Activated effector memory CD4-positive, alpha-beta T cell treated with anti-CD3 and anti-CD28 coated beads, Interleukin-2, amount 50 U/mL, for 16 hours (primary cell): ENCODE results near the gene FBXL16.

ENCODE experiments used
- DNase-seq: peaks from one replicate; pipeline ENCODE4 v3.0.0-alpha.2; 2020

Gene FBXL16

GRCh38 chr16:721765-722540 is 16.4 kb upstream of the FBXL16 start:
- no peak for DNase-seq

GRCh38 chr16:720990-721764 is 15.6 kb upstream of the FBXL16 start, which contains the start of gene ANTKMT:
ANTKMT (plus strand) TSS chr16:721146; CDS start chr16:721275, 129 bp downstream.
- DNase-seq: peak; percentile 90

- peak; percentile 70 for DNase-seq
Observed at GRCh38 chr16:720447-720989, 14.9 kb upstream of the FBXL16 start.

GRCh38 chr16:719815-720446 is 14.3 kb upstream of the FBXL16 start:
- no peak for DNase-seq

- DNase-seq: no peak
Observed at GRCh38 chr16:718922-719321, 13.3 kb upstream of the FBXL16 start.

DNA sequence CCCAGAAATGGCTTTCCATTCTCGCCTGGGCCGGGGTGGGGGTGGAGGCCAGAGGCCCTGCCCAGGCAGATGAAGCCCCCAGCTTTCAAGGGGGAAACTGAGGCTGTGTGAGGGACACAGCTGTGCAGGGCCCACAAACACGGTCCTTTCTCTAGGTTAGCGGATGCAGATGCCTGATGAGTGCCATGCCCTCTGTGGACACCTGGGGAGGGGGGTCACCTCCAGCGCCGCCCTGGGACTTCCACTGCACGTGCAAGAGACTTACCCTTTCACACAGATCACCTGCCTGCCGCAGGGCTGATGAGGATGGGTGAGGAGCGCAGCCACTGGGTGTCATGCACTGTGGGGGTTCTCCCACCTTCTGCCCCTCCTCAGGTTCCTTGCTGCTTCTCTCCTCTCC is 12.8 kb upstream of the FBXL16 start:
- DNase-seq: no peak

- no peak for DNase-seq
Observed at GRCh38 chr16:717450-718245, 12.0 kb upstream of the FBXL16 start.

- DNase-seq: no peak
Observed at GRCh38 chr16:716768-717325, 11.2 kb upstream of the FBXL16 start.

DNA sequence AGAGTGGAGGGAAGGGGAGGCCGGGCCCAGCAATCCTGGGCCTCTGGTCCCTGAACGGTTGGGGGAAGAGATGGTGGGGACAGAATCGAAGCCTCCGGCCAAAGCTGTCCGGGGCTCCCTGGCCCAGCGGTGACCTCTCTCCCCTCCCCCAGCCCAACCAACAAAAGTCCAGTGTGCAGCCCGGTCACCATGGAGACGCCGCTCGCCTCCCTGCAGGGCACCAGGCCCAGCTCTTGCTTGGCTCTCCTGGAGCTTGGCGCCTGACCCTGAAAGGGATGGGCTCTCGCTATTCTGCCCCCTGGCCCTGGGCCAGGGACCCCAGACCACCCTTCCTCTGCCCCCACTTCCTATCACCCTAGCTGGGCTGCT is 10.6 kb upstream of the FBXL16 start:
- no peak for DNase-seq

- peak; percentile 68 for DNase-seq
Observed at GRCh38 chr16:715477-716199, 10.0 kb upstream of the FBXL16 start.

DNA sequence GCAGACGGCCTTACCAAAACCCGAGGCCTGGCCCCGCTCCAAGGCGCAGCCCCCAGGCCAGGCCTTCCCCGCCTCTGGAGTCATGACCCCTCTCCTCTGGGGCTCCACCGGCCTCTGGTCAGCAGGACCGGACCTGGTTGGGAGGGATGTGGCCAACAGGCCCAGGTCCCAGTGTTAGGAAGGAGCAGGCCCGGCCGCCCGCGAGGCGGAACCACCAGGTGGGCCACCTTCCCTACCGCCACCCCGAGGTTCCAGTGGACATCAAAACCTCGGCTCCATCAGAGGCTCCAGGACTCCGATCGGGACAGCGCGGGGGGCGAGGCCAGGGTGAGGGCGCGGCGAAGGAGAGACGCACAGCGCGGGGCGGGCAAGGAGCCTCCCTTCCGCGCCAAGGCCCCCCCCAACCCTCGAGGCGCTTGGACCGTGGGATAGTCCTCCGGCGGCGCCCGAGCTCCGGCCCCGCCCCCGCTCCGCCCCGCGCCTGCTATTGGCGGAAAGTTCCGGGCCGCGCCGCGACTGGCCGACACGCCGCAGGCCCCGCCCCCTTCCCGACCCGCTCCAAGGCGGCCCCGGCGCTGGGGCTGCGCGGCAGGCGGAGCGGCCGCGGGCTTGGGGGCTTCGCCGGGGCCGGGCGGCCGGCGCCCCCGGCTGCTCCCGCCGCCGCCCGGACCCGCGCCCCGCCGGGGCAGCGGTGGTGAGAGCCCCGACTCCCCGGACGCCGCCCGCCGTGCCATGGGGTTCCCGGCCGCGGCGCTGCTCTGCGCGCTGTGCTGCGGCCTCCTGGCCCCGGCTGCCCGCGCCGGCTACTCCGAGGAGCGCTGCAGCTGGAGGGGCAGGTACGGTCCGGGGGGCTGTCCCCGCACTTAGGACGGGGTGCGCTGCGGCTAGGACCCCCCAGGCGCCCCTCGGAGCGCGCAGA is 9.2 kb upstream of the FBXL16 start, which contains the start of gene METRN:
Gene METRN, plus strand, starts transcription at position 561 of the 919 bp plus-strand sequence. Its CDS starts 172 bp downstream, at position 733.
- peak; percentile 96 for DNase-seq

DNA sequence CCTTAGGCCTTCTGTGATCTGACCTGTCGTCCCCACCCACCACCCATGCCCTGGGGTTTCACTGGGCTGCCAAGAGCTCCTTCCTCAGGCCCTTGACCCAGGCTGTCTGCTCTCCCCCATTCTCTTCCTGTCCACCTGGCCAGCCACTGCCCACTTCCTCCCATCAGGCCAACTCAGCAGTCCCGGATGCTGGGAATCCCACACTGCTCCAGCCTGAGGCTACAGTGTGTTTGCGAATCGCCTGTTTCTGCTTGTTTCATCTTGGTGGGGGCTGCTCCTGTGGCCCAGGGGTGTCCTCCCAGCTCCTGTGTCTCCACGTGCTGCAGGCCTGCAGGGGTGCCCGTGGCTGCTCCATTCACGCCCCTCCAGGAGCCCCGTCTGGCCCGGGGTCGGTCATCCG is 8.5 kb upstream of the FBXL16 start:
- DNase-seq: no peak

DNA sequence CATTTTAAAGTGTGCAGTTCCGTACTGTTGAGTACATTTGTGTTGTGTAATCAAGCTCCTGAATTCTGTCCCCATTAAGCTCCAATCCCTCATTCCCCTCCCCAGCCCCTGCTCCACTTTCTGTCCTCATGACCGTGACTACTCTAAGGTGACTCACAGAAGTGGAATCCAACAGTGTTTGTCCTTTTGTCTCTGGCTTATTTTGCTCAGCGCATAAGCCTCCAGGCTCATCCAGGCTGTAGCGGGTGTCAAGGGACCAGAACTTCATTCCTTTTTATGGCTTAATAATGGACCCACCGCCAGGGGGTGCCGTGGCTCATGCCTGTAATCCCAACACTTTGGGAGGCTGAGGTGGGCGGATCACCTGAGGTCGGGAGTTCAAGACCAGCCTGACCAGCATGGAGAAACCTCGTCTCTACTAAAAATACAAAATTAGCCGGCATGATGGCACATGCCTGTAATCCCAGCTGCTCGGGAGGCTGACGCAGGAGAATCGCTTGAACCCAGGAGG is 7.2 kb upstream of the FBXL16 start:
- DNase-seq: peak; percentile 81

- peak; percentile 92 for DNase-seq
Observed at GRCh38 chr16:711548-712320, 6.1 kb upstream of the FBXL16 start.

GRCh38 chr16:711084-711483 is 5.5 kb upstream of the FBXL16 start:
- no peak for DNase-seq

GRCh38 chr16:710500-711075 is 5.0 kb upstream of the FBXL16 start:
- no peak for DNase-seq

DNA sequence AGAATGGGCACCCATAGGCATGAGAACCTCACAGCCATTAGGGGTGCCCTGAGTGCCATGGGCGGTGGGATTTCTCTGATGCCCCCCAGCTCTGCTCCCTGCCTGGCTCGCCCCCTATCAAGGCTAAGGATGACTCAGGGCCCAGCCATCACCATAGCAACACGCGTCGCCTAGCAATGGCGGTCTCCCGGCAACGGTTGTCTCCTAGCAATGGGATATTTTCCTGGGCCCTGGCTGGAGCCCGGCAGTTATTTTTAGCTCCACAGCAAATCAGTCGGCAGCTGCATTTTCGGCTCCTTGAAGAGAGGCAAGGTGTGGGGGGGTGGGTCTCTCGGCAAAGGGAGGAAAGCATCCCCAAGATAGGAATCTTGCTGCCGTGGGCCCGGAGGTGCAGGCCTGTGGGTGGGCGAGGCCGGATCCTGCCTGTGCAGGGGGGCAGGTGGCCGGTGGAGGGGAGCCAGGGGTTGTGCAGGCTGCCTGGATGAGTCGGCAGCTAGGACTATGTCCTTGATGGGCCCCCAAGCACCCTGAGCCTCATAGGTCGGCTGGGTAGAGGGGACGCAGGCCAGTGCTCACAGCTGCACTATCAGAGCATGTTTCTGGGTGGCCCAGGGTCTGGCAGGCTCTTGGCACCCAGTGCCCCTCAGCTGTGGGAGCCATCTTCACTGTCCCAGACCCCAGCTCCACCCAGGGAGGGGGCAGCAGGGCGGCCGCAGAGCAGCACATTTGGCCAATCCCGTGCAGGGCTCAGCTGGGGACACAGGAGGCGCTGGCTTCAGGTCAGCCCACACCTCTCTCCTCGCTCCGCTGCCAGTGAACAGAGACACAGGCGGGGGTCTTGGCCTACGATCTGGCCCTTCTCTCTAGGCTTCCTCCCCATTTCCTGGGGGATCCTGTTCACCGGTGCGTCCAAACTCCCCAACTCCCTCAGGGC is 4.2 kb upstream of the FBXL16 start:
- DNase-seq: no peak

DNA sequence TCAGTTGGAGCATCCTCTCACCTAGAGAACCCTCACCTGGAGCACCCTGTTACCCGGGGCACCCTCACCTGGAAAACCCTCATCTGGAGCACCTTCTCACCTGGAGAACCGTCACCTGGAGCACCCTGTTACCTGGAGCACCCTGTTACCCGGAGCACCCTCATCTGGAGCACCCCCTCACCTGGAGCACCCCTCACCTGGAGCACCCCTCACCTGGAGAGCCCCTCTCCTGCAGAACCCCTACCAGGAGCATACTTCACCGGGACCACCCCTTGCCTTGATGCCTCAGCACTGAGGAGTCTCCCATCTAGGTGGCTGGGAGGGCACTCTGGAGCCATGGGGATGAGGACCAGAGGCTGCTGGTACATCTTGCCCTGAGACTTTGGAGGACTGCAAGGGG is 3.4 kb upstream of the FBXL16 start:
- no peak for DNase-seq
